WERI-Rb-1 (cell line): ENCODE results near the gene ELAVL1.

Experiments used
- DNase-seq: peaks from one replicate; pipeline ENCODE4 v3.0.0-alpha.2; 2020
- H3K27ac ChIP-seq: fragments of 250-450 bp; sonication (Bioruptor Pico); 2 replicates; pipeline ENCODE4 v1.5.1; 2020; ENCODE audit warnings: mild to moderate bottlenecking, moderate library complexity
- H3K27me3 ChIP-seq: fragments of 250-450 bp; sonication (Bioruptor Pico); 2 replicates; pipeline ENCODE4 v1.5.1; 2021; ENCODE audit warnings: mild to moderate bottlenecking, low read depth, moderate library complexity; ENCODE audit not compliant: insufficient read depth, severe bottlenecking
- H3K36me3 ChIP-seq: fragments of 250-450 bp; sonication (Bioruptor Pico); 2 replicates; pipeline ENCODE4 v1.5.1; 2020; ENCODE audit warnings: mild to moderate bottlenecking, moderate library complexity
- H3K4me3 ChIP-seq: 2 replicates; pipeline ENCODE4 v1.5.1; 2011; ENCODE audit warnings: low read depth, mild to moderate bottlenecking, control low read depth, low read length
- H3K9me3 ChIP-seq: fragments of 250-450 bp; sonication (Bioruptor Pico); 2 replicates; pipeline ENCODE4 v1.5.1; 2021; ENCODE audit warnings: mild to moderate bottlenecking, moderate library complexity; ENCODE audit not compliant: severe bottlenecking
- TF ChIP-seq, protein P1 (sequence below): IDR thresholded peaks from 2 replicates; pipeline ENCODE4 v1.5.1; 2011; ENCODE audit warnings: low read depth, mild to moderate bottlenecking, control low read depth, inconsistent platforms, low read length

The ELAVL1 gene

DNA sequence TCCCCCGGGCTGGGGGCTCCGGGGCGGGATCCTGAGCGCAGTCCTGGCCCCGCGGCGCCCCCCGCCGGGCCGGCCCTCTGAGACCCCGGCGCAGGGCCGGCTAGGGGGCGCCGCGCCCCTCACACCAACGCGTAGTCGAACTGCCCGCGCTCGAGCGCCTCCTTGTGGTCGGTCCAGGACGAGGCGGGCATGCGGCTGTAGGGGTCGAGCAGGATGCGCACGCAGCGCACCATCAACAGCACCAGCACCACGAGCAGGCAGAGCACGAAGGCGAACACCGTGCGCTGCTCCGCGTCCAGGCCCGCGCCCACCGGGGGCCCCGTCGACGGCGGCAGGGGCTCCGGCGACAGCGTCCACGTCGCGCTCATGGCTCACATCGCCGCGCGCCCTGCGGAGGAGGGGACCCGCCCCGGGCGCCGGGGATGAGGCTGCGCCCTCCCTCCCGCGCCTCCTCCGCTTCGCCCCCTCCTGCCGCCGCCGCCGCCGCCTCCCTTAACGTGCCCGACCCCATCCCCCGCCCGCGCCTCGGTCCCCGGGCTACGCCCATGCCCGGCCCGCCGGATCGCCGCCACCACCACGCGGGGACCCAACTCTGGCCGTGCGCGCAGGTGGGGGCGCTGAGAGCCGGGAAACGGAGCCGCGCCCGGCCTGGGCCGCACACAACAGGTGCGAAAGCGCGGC is 80.1 kb downstream of the ELAVL1 start:
- peaks cover 35% of the 10 kb centered on the region for H3K36me3 ChIP-seq
- H3K4me3 ChIP-seq = peak overlapping the region; percentile 34
- TF ChIP-seq, protein P1, sequence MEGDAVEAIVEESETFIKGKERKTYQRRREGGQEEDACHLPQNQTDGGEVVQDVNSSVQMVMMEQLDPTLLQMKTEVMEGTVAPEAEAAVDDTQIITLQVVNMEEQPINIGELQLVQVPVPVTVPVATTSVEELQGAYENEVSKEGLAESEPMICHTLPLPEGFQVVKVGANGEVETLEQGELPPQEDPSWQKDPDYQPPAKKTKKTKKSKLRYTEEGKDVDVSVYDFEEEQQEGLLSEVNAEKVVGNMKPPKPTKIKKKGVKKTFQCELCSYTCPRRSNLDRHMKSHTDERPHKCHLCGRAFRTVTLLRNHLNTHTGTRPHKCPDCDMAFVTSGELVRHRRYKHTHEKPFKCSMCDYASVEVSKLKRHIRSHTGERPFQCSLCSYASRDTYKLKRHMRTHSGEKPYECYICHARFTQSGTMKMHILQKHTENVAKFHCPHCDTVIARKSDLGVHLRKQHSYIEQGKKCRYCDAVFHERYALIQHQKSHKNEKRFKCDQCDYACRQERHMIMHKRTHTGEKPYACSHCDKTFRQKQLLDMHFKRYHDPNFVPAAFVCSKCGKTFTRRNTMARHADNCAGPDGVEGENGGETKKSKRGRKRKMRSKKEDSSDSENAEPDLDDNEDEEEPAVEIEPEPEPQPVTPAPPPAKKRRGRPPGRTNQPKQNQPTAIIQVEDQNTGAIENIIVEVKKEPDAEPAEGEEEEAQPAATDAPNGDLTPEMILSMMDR = peak; percentile 96
- DNase-seq = peak; percentile 86
- H3K9me3 ChIP-seq = no peaks in the 10 kb centered on the region
- H3K27ac ChIP-seq = peak overlapping the region; percentile 92
- H3K27me3 ChIP-seq = no peaks in the 10 kb centered on the region

DNA sequence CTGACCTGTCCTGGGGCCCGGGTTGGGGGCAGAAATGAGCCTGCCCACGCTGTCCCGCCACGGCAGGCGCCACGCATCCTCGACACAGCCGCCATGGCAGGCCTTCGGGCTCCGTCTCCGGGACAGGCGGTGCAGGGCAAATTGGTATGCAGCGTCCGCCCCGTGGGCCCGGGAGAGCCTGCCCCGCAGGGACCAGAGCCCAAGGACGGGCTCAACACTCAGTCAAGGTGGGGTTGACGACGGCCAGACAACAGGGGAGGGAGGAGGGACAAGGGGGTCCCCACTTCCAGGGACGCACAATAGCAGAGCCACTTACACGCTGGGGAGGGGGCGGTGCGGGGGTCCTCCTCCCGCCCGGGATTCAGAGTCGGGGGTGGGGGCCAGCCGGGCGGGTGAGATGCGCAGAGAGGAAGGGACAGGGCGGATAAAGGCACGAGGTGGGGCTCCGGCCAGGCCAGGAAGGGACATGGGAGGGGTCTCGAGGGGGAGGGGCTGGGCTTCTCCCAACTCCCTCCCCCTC is 80.7 kb downstream of the ELAVL1 start:
- DNase-seq = no peak
- TF ChIP-seq, protein P1 = no peak
- Histone ChIP-seq H3K9me3 (no peaks in the 10 kb centered on the region), H3K27me3 (no peaks in the 10 kb centered on the region), H3K27ac (peak overlapping the region; percentile 92), H3K36me3 (peaks cover 34% of the 10 kb centered on the region), H3K4me3 (peak overlapping the region; percentile 34)

DNA sequence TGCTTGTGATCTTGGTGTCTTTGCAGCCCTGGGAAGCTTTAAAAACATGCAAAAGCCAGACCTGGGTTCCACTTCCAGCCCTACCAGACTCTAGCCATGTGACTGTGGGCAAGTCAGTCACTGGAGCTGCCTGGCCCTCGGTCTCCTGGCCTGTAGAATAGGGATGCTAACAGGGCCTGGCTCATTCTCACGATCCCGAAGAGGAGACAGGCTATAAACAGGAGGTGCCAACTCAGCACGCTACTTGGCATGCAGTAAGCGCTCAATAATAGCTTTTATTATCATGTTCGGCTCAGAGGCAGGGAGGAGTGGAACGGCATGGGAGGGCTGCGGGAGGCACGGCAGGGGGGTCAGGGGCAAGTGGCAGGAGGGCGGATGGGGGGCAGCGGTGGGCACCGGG is 81.2 kb downstream of the ELAVL1 start:
- TF ChIP-seq, protein P1 = no peak
- no peaks in the 10 kb centered on the region for H3K27me3 ChIP-seq
- DNase-seq = no peak
- H3K4me3 ChIP-seq = no peak overlapping the region
- no peak overlapping the region for H3K27ac ChIP-seq
- H3K36me3 ChIP-seq = peaks cover 34% of the 10 kb centered on the region
- H3K9me3 ChIP-seq = no peaks in the 10 kb centered on the region

DNA sequence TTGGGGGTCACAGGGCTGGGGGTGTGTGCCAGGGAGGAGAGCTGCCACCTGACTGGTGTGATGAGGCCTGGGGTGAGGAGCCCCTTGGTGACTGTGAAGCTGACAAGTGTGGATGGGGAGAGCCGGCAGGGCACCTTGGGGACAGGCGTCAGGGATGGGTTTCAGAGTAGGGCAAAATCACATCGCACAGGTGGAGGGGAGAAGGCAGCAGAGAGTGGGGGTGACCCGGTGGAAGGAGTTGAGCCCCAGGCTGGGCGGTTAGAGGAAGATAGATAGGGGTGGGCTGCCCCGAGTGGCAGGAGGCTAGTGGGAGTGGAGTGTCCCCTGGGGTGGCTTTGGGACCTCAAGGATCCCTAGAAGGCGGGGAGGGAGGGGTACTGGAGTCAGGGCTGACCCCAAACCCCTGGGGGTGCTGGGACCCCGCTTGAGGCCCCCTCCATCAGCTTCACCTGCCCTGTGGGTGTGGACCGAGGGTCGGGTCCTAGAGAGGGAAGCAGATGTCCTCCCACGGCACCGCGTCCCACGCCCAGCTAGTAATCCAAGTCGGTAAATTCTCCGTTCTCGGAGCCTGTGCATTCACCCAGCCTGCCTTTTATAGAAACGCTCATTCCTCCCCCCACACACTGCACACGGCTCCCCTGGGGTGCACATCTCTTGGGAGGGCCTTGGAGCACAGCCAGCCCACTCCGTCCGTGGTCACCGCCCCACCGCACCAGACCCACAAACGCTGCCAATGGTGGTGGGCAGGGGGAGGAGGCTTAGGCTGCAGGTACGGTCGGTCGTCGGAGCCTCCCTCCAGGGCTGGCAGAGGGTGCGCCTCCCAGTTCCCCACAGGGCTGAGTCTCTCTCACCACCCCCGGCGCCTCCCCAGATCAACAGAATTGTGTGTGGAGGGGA is 81.9 kb downstream of the ELAVL1 start:
- Histone ChIP-seq H3K27me3 (no peaks in the 10 kb centered on the region), H3K27ac (no peak overlapping the region), H3K4me3 (no peak overlapping the region), H3K36me3 (peaks cover 34% of the 10 kb centered on the region), H3K9me3 (no peaks in the 10 kb centered on the region)
- DNase-seq = no peak
- TF ChIP-seq, protein P1 = no peak

DNA sequence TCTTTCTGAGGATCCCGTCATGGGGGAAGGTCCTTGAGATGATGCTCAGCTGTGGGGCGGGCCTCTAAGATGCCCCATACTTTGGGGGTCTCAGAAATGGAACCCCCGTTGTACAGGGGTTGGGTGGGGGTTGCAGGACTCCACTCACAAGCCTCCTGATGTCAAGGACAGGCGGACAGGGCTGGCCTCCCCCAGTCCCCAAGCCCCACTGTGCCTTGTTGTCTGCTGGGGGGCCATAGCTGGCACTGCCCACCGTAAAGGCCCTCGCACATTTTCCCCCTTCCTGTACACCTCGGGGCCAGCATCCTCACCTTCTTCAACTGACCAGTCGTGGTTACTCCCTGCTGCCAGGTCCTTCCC is 82.6 kb downstream of the ELAVL1 start:
- no peak overlapping the region for H3K27ac ChIP-seq
- no peak overlapping the region for H3K4me3 ChIP-seq
- DNase-seq = no peak
- peaks cover 34% of the 10 kb centered on the region for H3K36me3 ChIP-seq
- H3K9me3 ChIP-seq = no peaks in the 10 kb centered on the region
- no peaks in the 10 kb centered on the region for H3K27me3 ChIP-seq
- TF ChIP-seq, protein P1 = no peak
